ENCODE results near the gene MUC2.

MUC2 gene

DNA sequence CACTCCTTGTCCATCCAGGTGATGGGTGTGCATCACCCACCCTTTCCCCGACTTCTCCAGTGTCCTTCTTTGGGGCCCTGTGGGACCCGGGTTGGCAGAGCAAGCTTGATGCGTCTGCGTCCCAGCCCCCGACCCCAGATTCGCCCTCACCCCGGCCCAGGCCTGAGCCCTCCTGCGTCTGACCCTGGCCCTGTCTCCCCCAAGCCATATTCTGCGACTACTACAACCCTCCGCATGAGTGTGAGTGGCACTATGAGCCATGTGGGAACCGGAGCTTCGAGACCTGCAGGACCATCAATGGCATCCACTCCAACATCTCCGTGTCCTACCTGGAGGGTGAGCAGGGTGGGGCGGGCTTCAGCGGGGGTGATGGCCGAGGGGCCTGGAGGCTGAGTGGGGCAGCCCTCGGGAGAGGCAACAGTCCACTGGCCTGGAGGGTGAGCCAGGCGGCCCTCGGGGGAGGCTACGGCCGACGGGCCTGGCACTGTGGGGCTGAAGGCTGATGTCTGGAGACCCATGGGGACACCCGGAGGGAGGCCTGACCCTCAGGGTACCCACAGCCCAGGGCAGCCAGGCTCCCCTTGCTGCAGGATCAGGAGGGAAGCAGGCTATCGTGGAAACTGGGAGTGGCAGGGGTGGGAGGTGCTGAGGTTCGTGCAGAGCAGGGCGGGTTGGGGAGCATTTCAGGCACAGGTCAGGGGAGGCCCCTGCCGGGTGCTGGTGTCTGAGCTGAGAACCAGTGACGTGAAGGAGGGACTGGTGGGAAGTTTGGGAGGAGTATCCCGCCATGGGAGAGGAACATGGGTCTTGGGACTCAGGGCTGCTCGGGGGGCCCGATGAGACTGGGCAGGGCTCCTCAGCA, 15.3 kb downstream of the MUC2 start:
- DNase-seq: no peak

- DNase-seq: no peak
Measured at GRCh38 chr11:1090600-1091331, 16.1 kb downstream of the MUC2 start.

GRCh38 chr11:1091332-1092083, 16.8 kb downstream of the MUC2 start:
- DNase-seq: no peak

DNA sequence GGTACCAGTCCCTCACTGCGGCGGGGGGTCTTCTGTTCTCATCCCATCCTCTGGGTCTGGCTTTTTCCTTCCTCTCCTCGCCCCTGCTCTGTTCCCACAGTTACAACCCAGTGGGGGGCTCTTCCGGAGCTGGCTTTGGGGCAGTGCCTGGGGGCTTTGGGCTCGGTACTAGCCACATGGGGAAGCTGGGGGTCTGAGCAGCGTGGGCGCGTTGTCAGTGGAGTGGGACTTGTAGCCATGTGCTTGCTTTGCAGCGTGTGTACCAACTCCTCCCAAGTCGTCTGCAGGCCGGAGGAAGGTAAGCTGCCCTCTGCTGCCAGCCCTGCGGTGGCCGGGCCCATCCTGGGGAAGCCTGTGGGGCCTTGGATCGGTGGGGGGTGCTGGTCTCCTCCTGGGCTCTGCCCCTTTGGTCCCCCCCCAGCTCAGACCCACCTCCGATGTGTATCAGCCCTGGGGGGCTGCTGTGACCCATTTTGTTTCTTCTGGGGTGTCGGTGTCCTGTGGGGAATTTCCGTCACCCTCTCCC, 17.5 kb downstream of the MUC2 start:
- no peak for DNase-seq

GRCh38 chr11:1092919-1093318, 18.2 kb downstream of the MUC2 start:
- no peak for DNase-seq

- no peak for DNase-seq
Measured at GRCh38 chr11:1099519-1100355, 25.1 kb downstream of the MUC2 start.

DNA sequence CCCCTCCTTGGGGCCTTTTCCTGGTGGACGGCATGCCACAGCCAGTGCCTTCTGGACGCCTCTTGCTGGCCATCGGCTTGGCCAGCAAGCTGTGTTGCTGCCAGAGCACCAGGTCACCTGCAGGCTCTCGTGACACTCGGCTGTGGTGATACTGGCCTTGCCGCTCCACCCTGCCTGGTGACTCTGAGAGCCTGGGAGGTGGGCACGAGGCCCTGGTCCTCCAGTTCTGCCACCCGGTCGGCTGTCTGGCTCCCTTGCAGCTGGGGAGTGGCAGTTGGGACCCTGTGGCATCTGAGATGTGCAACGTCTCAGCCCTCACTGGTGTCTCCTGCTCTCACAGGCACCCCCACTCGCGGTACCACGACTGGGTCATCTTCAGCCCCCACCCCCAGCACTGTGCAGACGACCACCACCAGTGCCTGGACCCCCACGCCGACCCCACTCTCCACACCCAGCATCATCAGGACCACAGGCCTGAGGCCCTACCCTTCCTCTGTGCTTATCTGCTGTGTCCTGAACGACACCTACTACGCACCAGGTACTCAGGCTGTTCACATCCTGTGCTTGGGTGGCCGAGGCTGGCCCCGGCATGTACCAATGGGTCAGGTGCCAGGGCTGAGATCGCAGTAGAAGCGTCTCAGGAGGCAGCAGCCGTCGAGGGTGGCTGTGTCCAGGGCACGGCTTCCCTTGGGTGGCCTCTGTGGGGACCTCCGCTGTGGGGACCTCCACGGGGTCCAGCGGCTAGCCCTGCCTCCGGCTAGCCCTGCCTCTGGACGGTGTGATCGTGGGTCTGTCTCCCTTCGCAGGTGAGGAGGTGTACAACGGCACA, 26.0 kb downstream of the MUC2 start:
- no peak for DNase-seq

DNA sequence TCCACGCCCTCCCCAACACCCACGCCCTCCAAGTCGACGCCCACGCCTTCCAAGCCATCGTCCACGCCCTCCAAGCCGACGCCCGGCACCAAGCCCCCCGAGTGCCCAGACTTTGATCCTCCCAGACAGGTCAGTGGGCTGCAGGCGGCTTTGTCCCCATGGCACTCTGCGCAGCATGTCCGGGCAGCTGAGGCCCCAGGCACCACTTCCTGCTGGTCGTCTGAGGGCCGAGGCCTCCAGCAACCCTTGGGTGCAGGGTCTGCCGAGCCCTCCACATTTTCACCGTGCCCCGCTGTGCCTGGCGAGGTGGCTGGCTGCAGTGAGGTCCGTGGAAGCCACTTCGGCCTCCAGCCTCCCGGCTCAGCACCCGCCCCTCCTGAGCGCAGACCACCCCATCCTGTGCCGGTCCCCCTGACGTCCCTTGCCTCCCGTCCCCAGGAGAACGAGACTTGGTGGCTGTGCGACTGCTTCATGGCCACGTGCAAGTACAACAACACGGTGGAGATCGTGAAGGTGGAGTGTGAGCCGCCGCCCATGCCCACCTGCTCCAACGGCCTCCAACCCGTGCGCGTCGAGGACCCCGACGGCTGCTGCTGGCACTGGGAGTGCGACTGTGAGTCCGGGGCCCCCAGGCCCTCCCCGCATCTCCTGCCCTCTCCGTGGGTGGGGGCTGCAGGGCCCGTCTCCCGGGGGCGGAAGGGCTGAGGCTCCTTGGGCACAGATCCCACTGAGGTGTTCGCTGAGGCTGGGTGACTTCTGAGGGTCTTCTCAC, 26.8 kb downstream of the MUC2 start:
- DNase-seq: no peak

DNA sequence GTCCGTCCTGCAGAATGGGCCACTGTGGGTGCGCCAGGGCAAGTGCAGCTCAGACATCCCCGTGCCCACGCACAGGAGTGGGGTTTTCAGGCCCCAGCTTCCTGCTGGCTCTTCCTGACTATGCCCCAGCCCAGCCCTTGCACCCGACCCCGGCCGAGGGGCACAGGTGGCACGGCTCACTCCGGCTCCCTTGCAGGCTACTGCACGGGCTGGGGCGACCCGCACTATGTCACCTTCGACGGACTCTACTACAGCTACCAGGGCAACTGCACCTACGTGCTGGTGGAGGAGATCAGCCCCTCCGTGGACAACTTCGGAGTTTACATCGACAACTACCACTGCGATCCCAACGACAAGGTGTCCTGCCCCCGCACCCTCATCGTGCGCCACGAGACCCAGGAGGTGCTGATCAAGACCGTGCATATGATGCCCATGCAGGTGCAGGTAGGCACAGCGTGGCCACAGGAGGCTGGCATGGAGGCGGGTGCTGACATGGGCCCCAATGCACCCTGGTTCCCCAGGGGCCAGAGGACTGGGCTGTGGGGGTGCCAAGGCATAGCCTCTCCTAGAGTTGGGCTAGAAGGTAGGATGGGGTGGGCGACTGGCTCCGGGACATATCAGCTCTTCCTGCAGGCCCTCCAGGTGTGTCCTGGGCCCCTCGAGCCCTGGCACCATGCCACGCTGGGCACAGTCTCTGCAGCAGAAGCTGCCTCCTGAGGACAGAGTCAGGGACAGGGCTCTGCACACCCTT, 27.7 kb downstream of the MUC2 start:
- no peak for DNase-seq

DNA sequence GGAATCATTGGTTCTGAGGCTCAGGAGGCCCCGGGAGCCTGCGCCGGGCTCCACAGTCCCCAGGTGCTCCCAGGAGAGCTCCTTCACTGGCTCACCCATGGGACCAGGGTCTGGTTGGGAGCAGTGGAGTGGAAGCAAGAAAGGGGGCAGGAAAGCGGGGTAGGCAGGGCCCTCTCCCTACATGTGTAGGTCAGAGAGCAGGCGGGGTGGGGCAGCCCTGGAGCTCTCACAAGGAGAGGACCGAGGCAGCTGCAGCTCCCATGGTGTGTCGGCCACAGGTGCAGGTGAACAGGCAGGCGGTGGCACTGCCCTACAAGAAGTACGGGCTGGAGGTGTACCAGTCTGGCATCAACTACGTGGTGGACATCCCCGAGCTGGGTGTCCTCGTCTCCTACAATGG, 28.3 kb downstream of the MUC2 start:
- no peak for DNase-seq

- no peak for DNase-seq
Measured at GRCh38 chr11:1103401-1104360, 29.0 kb downstream of the MUC2 start.

- no peak for DNase-seq
Measured at GRCh38 chr11:1104411-1105182, 29.9 kb downstream of the MUC2 start.

- no peak for DNase-seq
Measured at GRCh38 chr11:1105183-1105565, 30.5 kb downstream of the MUC2 start.

DNA sequence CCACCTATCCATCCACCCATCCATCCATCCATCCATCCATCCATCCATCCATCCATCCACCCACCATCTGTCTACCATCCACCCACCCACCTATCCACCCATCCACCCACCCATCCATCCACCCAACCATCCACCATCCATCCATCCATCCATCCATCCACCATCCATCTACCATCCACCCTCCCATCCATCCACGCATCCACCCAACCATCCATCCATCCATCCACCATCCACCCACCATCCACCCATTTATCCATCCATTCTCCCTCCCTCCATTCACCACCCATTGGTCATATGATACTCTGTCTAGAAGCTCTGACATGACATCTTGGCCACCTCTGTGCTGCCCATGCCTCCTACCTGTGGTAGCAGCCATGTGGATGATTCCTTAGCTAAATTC, 31.7 kb downstream of the MUC2 start:
- DNase-seq: no peak

- DNase-seq: no peak
Measured at GRCh38 chr11:1107316-1108245, 32.9 kb downstream of the MUC2 start.

DNA sequence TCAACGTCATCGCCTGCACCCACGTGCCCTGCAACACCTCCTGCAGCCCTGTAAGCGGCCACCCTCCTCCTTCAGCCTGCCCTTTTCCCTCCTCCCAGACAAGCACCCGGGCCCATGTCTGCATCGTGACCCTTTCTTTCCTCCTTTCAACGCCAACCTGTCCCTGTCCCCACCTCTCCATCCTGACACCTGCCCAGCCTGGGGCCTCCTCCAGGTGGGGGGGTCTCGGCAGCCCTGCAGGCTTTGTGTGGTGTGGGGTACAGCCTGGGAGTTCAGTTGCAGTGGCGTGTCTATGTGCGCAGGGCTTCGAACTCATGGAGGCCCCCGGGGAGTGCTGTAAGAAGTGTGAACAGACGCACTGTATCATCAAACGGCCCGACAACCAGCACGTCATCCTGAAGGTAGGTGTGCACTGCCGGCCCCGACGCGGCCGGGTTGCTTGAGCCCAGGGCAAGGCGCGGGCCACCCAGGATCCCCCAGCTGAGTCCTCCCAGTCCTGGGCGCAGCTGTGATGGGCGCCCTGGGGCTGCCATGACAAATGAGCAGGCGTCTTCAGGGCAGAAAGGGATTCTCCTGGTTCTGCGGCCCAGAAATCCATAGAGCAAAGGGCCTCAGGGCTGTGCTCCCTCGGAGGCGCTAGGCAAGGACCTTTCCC, 33.7 kb downstream of the MUC2 start:
- DNase-seq: no peak

All from NCI-H774 (cell line).